OCI-LY7 (cell line): ENCODE results near the gene PKM. TPM values are rescaled to one million over a fixed set of nuclear protein-coding genes. Genes with fewer than 3 reads are reported as not detected.

Experiments
- BruUV-seq: library from RNA; stranded (reverse); fragments of 400-500 nt; replicated peaks from 2 replicates; lab custom pipeline; 2021; lab: Mats Ljungman, UMichigan
- CTCF ChIA-PET: fragments of 300-600 bp; sonication (Branson Sonifier 250); formaldehyde crosslinking; loops from one replicate; lab custom pipeline; 2022; ENCODE audit warnings: antibody characterized with exemption; ENCODE audit not compliant: unreplicated experiment; lab: Charles Lee
- POLR2A ChIA-PET: fragments of 300-600 bp; sonication (Branson Sonifier 250); formaldehyde crosslinking; loops from one replicate; lab custom pipeline; 2022; ENCODE audit warnings: antibody characterized with exemption; lab: Charles Lee
- DNase-seq: peaks from one replicate; pipeline ENCODE4 v3.0.0-alpha.2; 2015; ENCODE audit warnings: low spot score
- H2AFZ ChIP-seq: fragments of 200-600 bp; sonication (generic), shearing (Covaris generic); 2 replicates; pipeline ENCODE4 v1.6.1; 2014; ENCODE audit warnings: mild to moderate bottlenecking, antibody characterized with exemption, low read length, moderate library complexity
- H3K27ac ChIP-seq: fragments of 200-600 bp; sonication (generic); 2 replicates; pipeline ENCODE4 v1.5.1; 2014; ENCODE audit warnings: mixed run types, low read depth, mild to moderate bottlenecking, moderate library complexity, low read length, inconsistent platforms; ENCODE audit not compliant: poor library complexity, severe bottlenecking
- H3K36me3 ChIP-seq: fragments of 200-600 bp; sonication (generic); 2 replicates; pipeline ENCODE4 v1.6.1; 2014; ENCODE audit warnings: mild to moderate bottlenecking, antibody characterized with exemption, low read length, moderate library complexity, mixed read lengths; ENCODE audit not compliant: insufficient read depth
- H3K4me1 ChIP-seq: fragments of 200-600 bp; sonication (generic); 2 replicates; pipeline ENCODE4 v1.5.1; 2014; ENCODE audit warnings: mild to moderate bottlenecking, low read length; ENCODE audit not compliant: insufficient read depth, poor library complexity, severe bottlenecking
- H3K4me2 ChIP-seq: fragments of 200-600 bp; sonication (generic); 2 replicates; pipeline ENCODE4 v1.6.1; 2014; ENCODE audit warnings: mild to moderate bottlenecking, low read length
- H3K4me3 ChIP-seq: fragments of 200-600 bp; sonication (generic); 2 replicates; pipeline ENCODE4 v1.5.1; 2014; ENCODE audit warnings: mild to moderate bottlenecking, low read depth, low read length; ENCODE audit not compliant: poor library complexity, severe bottlenecking
- H3K79me2 ChIP-seq: fragments of 200-600 bp; sonication (generic); 2 replicates; pipeline ENCODE4 v1.6.1; 2016; ENCODE audit warnings: low read depth, mild to moderate bottlenecking, low read length, moderate library complexity, mixed read lengths; ENCODE audit not compliant: insufficient read depth
- H3K9me2 ChIP-seq: fragments of 200-600 bp; sonication (generic); 2 replicates; pipeline ENCODE4 v1.6.1; 2016; ENCODE audit warnings: mild to moderate bottlenecking, low read length, mixed read lengths; ENCODE audit not compliant: insufficient read depth
- H3K9me3 ChIP-seq: fragments of 200-600 bp; sonication (generic); 2 replicates; pipeline ENCODE4 v1.6.1; 2014; ENCODE audit warnings: mild to moderate bottlenecking, mixed run types, low read length, mixed read lengths
- H4K20me1 ChIP-seq: fragments of 200-600 bp; sonication (generic); 2 replicates; pipeline ENCODE4 v1.6.1; 2014; ENCODE audit warnings: mild to moderate bottlenecking, antibody characterized with exemption, low read length, moderate library complexity, mixed read lengths; ENCODE audit not compliant: insufficient read depth
- EZH2phosphoT487 ChIP-seq: fragments of 200-600 bp; sonication (generic); IDR thresholded peaks from 2 replicates; pipeline ENCODE4 v1.6.1; 2018; ENCODE audit warnings: low read depth, borderline replicate concordance, mild to moderate bottlenecking, mixed run types, antibody characterized with exemption, low read length, moderate library complexity, mixed read lengths
- intact Hi-C: fragments of 100-400 bp; cut with micrococcal nuclease; formaldehyde crosslinking; loops from one replicate; pipeline ENCODE4 v1.10.0; 2022; ENCODE audit not compliant: unreplicated experiment
- total RNA-seq, 2 experiments: library from RNA; depleted of rRNA in 1 of 2; stranded (reverse); fragments of >200 nt in 1 of 2; shearing (Covaris generic) in 1 of 2; gene quantifications; 2 replicates each; pipeline ENCODE4 v1.2.3, GENCODE V29; 2014 to 2022
- TF ChIP-seq, protein P1 (sequence below): fragments of 200-600 bp; sonication (generic); conservative IDR thresholded peaks from 2 replicates; pipeline ENCODE4 v1.5.1; 2014; ENCODE audit warnings: mild to moderate bottlenecking, antibody characterized with exemption, low read length, moderate library complexity, mixed read lengths

The PKM gene
- total RNA-seq, 2 experiments from 2014 or later = 917 to 1,131 TPM

DNA sequence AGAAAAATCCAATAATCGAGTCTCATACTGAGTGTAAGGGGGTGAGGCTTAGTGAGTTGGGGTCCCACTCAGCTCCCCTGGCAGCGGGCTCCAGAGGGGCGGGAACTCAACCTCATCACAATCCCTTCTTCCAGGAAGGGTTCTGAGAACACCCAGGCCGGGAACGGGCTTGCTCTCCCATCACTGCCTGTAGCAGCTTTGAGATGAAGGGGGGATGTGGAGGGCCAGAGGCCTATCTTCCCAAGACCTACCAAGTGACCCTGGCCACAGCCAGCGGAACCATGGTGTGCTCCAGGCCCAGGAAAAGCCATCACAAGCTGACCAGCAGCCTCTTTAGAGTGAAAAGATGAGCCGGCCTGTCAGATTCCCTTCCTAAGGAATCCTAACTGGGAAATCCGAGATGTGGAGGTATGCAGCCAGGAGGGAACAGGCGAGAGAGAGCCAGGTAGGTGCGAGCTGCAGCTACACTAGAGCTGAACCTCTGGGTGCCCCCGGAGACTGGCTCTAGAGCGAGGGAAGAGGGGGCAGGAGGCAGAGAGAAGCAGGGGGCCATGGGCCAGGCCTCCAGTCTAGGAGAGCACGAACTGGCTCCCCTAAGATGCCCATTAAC is 51.9 kb downstream of the PKM start:
- CTCF ChIA-PET = no interaction called here
- no peak for DNase-seq
- Histone ChIP-seq H3K4me2 (no peak overlapping the region), H3K27ac (no peak overlapping the region), H3K4me3 (no peak overlapping the region), H4K20me1 (no peaks in the 10 kb centered on the region), H2AFZ (no peak overlapping the region), H3K9me2 (no peaks in the 10 kb centered on the region), H3K4me1 (no peaks in the 10 kb centered on the region), H3K36me3 (no peaks in the 10 kb centered on the region), H3K79me2 (no peaks in the 10 kb centered on the region), H3K9me3 (no peaks in the 10 kb centered on the region)
- no TSS peak for BruUV-seq
- TF ChIP-seq, protein P1, sequence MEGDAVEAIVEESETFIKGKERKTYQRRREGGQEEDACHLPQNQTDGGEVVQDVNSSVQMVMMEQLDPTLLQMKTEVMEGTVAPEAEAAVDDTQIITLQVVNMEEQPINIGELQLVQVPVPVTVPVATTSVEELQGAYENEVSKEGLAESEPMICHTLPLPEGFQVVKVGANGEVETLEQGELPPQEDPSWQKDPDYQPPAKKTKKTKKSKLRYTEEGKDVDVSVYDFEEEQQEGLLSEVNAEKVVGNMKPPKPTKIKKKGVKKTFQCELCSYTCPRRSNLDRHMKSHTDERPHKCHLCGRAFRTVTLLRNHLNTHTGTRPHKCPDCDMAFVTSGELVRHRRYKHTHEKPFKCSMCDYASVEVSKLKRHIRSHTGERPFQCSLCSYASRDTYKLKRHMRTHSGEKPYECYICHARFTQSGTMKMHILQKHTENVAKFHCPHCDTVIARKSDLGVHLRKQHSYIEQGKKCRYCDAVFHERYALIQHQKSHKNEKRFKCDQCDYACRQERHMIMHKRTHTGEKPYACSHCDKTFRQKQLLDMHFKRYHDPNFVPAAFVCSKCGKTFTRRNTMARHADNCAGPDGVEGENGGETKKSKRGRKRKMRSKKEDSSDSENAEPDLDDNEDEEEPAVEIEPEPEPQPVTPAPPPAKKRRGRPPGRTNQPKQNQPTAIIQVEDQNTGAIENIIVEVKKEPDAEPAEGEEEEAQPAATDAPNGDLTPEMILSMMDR = no peak
- TF ChIP-seq EZH2phosphoT487 = no peak
- intact Hi-C loops = no loop called here
- POLR2A ChIA-PET = no interaction called here

GRCh38 chr15:72176743-72177142 is 54.2 kb downstream of the PKM start:
- ChIA-PET POLR2A (interaction anchor here (0.6 to 1.1 kb wide), 3 partner anchors 18 to 329 kb away, joined by 3 to 5 read pairs (median 5); no protein-coding TSS in a partner anchor), CTCF (no interaction called here)
- Histone ChIP-seq H3K4me2 (no peak overlapping the region), H3K27ac (no peak overlapping the region), H2AFZ (no peak overlapping the region), H3K9me2 (no peaks in the 10 kb centered on the region), H3K79me2 (no peaks in the 10 kb centered on the region), H3K36me3 (no peaks in the 10 kb centered on the region), H4K20me1 (no peaks in the 10 kb centered on the region), H3K4me3 (no peak overlapping the region), H3K4me1 (no peaks in the 10 kb centered on the region), H3K9me3 (no peaks in the 10 kb centered on the region)
- DNase-seq = no peak
- BruUV-seq = no TSS peak
- intact Hi-C loops = no loop called here
- no peak for TF ChIP-seq EZH2phosphoT487

GRCh38 chr15:72176159-72176558 is 54.8 kb downstream of the PKM start:
- CTCF ChIA-PET = no interaction called here

More at GRCh38 chr15:72176159-72176558, 54.8 kb downstream of the PKM start:
- no peak overlapping the region for H2AFZ ChIP-seq
- TF ChIP-seq, protein P1 = no peak
- TF ChIP-seq EZH2phosphoT487 = no peak
- no peak for DNase-seq
- no peaks in the 10 kb centered on the region for H4K20me1 ChIP-seq
- intact Hi-C loops = no loop called here
- H3K9me2 ChIP-seq = no peaks in the 10 kb centered on the region
- H3K79me2 ChIP-seq = no peaks in the 10 kb centered on the region
- H3K4me1 ChIP-seq = no peaks in the 10 kb centered on the region
- POLR2A ChIA-PET = interaction anchor here (0.6 to 1.1 kb wide), 3 partner anchors 18 to 328 kb away, joined by 3 to 5 read pairs (median 5); no protein-coding TSS in a partner anchor
- no peak overlapping the region for H3K4me2 ChIP-seq
- no peaks in the 10 kb centered on the region for H3K36me3 ChIP-seq
- BruUV-seq = no TSS peak
- H3K4me3 ChIP-seq = no peak overlapping the region
- no peaks in the 10 kb centered on the region for H3K9me3 ChIP-seq
- H3K27ac ChIP-seq = no peak overlapping the region
